HepG2 (cell line): Measurements from ENCODE around the gene HLA-DMB. TPM values are rescaled to one million over a fixed set of nuclear protein-coding genes. Genes with fewer than 3 reads are reported as not detected.

Source experiments
- CBX5 ChIP-seq: sonication (generic); formaldehyde crosslinking; IDR thresholded peaks from 2 replicates; pipeline ENCODE4 v1.4.0; 2020; ENCODE audit warnings: missing genetic modification reagents, borderline replicate concordance
- DNMT3B ChIP-seq: conservative IDR thresholded peaks from 2 replicates; pipeline ENCODE4 v1.6.1; 2016; ENCODE audit warnings: missing biosample characterization, control low read depth
- ELF1 ChIP-seq: sonication (generic); formaldehyde crosslinking; IDR thresholded peaks from 2 replicates; pipeline ENCODE4 v1.4.0; 2020; ENCODE audit warnings: missing genetic modification reagents
- GLI4 ChIP-seq: sonication (generic); formaldehyde crosslinking; IDR thresholded peaks from 2 replicates; pipeline ENCODE4 v1.5.1; 2020; ENCODE audit warnings: missing genetic modification reagents, mild to moderate bottlenecking, moderate library complexity, borderline replicate concordance
- NCOA1 ChIP-seq: sonication (generic); formaldehyde crosslinking; IDR thresholded peaks from 2 replicates; pipeline ENCODE4 v1.9.0; 2021; ENCODE audit warnings: missing genetic modification reagents
- NR2F1 ChIP-seq, 2 experiments: fragments of 450-650 bp in 1 of 2; formaldehyde crosslinking in 1 of 2; IDR thresholded peaks; 2 replicates each; pipeline versions ENCODE4 v1.5.0 to v1.6.1; 2016 to 2020; ENCODE audit warnings: mild to moderate bottlenecking in 1 of 2, missing compliant biosample characterization in 1 of 2, missing genetic modification reagents in 1 of 2, moderate library complexity in 1 of 2
- RCOR2 ChIP-seq: IDR thresholded peaks from 2 replicates; pipeline ENCODE4 v1.6.1; 2016; ENCODE audit warnings: missing biosample characterization, missing genetic modification reagents
- SALL1 ChIP-seq: sonication (generic); formaldehyde crosslinking; IDR thresholded peaks from 2 replicates; pipeline ENCODE4 v1.8.0; 2022; ENCODE audit warnings: mild to moderate bottlenecking, missing genetic modification reagents
- SIX1 ChIP-seq: sonication (generic); formaldehyde crosslinking; IDR thresholded peaks from 2 replicates; pipeline ENCODE4 v1.4.0; 2020; ENCODE audit warnings: missing genetic modification reagents, borderline replicate concordance
- ZBTB20 ChIP-seq: sonication (generic); formaldehyde crosslinking; IDR thresholded peaks from 2 replicates; pipeline ENCODE4 v1.8.1; 2023; ENCODE audit warnings: missing genetic modification reagents, low read depth, mild to moderate bottlenecking, borderline replicate concordance
- ZMYM3 ChIP-seq: sonication (generic); formaldehyde crosslinking; IDR thresholded peaks from 2 replicates; pipeline ENCODE4 v1.5.1; 2020; ENCODE audit warnings: mild to moderate bottlenecking, missing genetic modification reagents
- ZNF263 ChIP-seq: sonication (generic); formaldehyde crosslinking; IDR thresholded peaks from 2 replicates; pipeline ENCODE4 v1.4.0; 2020; ENCODE audit warnings: missing genetic modification reagents
- ZNF3 ChIP-seq: IDR thresholded peaks from 2 replicates; pipeline ENCODE4 v1.7.0; 2017; ENCODE audit warnings: inconsistent platforms
- ZNF619 ChIP-seq: sonication (generic); formaldehyde crosslinking; IDR thresholded peaks from 2 replicates; pipeline ENCODE4 v1.4.0; 2020; ENCODE audit warnings: mild to moderate bottlenecking, missing genetic modification reagents
- ZNF660 ChIP-seq: sonication (generic); formaldehyde crosslinking; IDR thresholded peaks from 2 replicates; pipeline ENCODE4 v1.5.1; 2020; ENCODE audit warnings: mild to moderate bottlenecking, low read depth, missing genetic modification reagents, borderline replicate concordance
- ZSCAN25 ChIP-seq: sonication (generic); formaldehyde crosslinking; IDR thresholded peaks from 2 replicates; pipeline ENCODE4 v1.8.0; 2022; ENCODE audit warnings: mild to moderate bottlenecking, missing genetic modification reagents
- polyA plus RNA-seq, 8 experiments: library from polyadenylated mRNA; depleted of rRNA in 3 of 8; stranded (reverse) in 7 of 8; unstranded in 1 of 8; fragments of >200 nt; fragmentation: Illumina TruSeq in 4 of 8; extraction: Trizol in 4 of 8; gene quantifications; 2 replicates each; pipeline versions ENCODE4 v1.2.1 to v1.2.3, GENCODE V29; 2011 to 2016; ENCODE audit warnings: low read depth in 4 of 8, missing spikeins in 1 of 8, mixed read lengths in 1 of 8; ENCODE audit not compliant: insufficient read depth in 1 of 8
- total RNA-seq, 5 experiments: library from RNA; depleted of rRNA; stranded (reverse); fragments of >200 nt; fragmentation: Illumina TruSeq; extraction: Trizol; gene quantifications; 2 replicates each; pipeline ENCODE4 v1.2.3, GENCODE V29; 2016; ENCODE audit warnings: low read depth in 1 of 5
- TF ChIP-seq, protein P1 (sequence below): sonication (generic); formaldehyde crosslinking; conservative IDR thresholded peaks from 2 replicates; pipeline ENCODE4 v1.4.0; 2020; ENCODE audit warnings: missing genetic modification reagents
- TF ChIP-seq, protein P2 (sequence below): sonication (generic); formaldehyde crosslinking; IDR thresholded peaks from 2 replicates; pipeline ENCODE4 v1.4.0; 2020; ENCODE audit warnings: missing genetic modification reagents
- TF ChIP-seq, protein P3 (sequence below): sonication (generic); formaldehyde crosslinking; IDR thresholded peaks from 2 replicates; pipeline ENCODE4 v1.4.0; 2020; ENCODE audit warnings: mild to moderate bottlenecking, missing genetic modification reagents, borderline replicate concordance
- TF ChIP-seq, protein P4 (sequence below): sonication (generic); formaldehyde crosslinking; IDR thresholded peaks from 2 replicates; pipeline ENCODE4 v1.4.0; 2020; ENCODE audit warnings: missing genetic modification reagents
- TF ChIP-seq, protein P5 (sequence below): fragments of 450-650 bp; IDR thresholded peaks from 2 replicates; pipeline ENCODE4 v1.6.1; 2016

HLA-DMB gene
- total and polyA plus RNA-seq, 2 of the 13 experiments (the other 11 are each of a cell fraction or from before 2014, with no cell fraction given), result not detected

DNA sequence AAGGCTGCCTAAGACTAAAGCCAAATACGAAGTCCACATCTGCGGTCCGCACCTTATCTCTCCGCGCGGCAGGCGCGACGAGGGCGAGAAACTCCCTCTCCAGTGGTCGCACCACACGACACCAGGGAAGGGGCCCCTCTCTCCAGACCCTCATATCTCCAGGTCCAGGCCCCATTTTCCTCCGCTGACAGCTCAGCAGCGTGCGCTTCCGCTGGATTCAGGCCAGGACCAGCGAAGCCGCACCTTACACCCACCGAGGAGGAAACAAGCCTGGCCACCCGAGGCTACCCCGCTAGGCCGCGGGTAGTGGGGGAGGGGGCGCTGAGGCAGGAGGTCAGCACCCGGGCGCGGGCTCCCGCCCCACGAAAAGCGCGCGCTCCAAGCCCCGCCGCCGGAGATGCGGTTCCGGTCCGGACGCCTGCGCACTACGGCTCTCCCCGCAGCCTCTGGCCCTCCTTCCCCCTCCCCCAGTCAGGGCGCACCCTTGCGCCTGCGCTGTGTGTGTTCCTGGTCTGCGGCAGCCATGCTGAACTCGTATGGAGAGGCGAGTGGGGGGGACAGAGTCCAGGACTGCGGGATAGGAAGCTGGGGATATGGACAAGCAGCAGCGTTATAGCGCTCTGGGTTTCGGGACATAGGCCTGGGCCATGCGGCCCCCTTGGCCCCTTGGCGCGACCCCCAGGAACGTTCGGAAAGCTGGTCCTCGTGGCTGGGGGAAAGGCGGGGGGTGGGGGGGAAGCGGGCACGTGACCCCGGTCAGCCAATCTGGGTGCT lies 27.5 kb upstream of the HLA-DMB start, which contains the start of gene BRD2 (continued):
- TF ChIP-seq ZNF3 (CRISPR knock-in tag), result no peak
- TF ChIP-seq ZNF263 (CRISPR knock-in tag), result peak; percentile 78
- TF ChIP-seq CBX5 (CRISPR knock-in tag), result peak; percentile 15; the same call in 1 of the 2 replicates
- peak; percentile 94 for TF ChIP-seq SALL1 (CRISPR knock-in tag)
- TF ChIP-seq NCOA1 (CRISPR knock-in tag), result 0 out of 2 replicates have a peak, but pooled peaks have one; percentile 90
- TF ChIP-seq GLI4, result peak; percentile 27; the same call in 1 of the 2 replicates
- TF ChIP-seq RCOR2, result no peak
- no peak for TF ChIP-seq SIX1 (CRISPR knock-in tag)
- no peak; the same call in 1 of the 2 replicates for TF ChIP-seq ZNF619 (CRISPR knock-in tag)
- peak; percentile 70; the same call in 1 of the 2 replicates for TF ChIP-seq ZSCAN25 (CRISPR knock-in tag)
- 0 out of 2 replicates have a peak, but pooled peaks have one; percentile 56 for TF ChIP-seq ZNF660
- TF ChIP-seq, protein P1, sequence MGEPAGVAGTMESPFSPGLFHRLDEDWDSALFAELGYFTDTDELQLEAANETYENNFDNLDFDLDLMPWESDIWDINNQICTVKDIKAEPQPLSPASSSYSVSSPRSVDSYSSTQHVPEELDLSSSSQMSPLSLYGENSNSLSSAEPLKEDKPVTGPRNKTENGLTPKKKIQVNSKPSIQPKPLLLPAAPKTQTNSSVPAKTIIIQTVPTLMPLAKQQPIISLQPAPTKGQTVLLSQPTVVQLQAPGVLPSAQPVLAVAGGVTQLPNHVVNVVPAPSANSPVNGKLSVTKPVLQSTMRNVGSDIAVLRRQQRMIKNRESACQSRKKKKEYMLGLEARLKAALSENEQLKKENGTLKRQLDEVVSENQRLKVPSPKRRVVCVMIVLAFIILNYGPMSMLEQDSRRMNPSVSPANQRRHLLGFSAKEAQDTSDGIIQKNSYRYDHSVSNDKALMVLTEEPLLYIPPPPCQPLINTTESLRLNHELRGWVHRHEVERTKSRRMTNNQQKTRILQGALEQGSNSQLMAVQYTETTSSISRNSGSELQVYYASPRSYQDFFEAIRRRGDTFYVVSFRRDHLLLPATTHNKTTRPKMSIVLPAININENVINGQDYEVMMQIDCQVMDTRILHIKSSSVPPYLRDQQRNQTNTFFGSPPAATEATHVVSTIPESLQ, result 0 out of 2 replicates have a peak, but pooled peaks have one; percentile 58
- TF ChIP-seq, protein P2, sequence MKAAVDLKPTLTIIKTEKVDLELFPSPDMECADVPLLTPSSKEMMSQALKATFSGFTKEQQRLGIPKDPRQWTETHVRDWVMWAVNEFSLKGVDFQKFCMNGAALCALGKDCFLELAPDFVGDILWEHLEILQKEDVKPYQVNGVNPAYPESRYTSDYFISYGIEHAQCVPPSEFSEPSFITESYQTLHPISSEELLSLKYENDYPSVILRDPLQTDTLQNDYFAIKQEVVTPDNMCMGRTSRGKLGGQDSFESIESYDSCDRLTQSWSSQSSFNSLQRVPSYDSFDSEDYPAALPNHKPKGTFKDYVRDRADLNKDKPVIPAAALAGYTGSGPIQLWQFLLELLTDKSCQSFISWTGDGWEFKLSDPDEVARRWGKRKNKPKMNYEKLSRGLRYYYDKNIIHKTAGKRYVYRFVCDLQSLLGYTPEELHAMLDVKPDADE (CRISPR knock-in tag), result no peak
- TF ChIP-seq NR2F1 (CRISPR knock-in tag; IDR thresholded peaks at IDR 0.05), result peak; percentile 79 to 88
- peak; percentile 79; the same call in 1 of the 2 replicates for TF ChIP-seq DNMT3B (CRISPR knock-in tag)
- TF ChIP-seq, protein P3, sequence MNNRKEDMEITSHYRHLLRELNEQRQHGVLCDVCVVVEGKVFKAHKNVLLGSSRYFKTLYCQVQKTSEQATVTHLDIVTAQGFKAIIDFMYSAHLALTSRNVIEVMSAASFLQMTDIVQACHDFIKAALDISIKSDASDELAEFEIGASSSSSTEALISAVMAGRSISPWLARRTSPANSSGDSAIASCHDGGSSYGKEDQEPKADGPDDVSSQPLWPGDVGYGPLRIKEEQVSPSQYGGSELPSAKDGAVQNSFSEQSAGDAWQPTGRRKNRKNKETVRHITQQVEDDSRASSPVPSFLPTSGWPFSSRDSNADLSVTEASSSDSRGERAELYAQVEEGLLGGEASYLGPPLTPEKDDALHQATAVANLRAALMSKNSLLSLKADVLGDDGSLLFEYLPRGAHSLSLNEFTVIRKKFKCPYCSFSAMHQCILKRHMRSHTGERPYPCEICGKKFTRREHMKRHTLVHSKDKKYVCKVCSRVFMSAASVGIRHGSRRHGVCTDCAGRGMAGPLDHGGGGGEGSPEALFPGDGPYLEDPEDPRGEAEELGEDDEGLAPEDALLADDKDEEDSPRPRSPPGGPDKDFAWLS, result 0 out of 2 replicates have a peak, but pooled peaks have one; percentile 32
- TF ChIP-seq ELF1 (CRISPR knock-in tag), result peak; percentile 79
- TF ChIP-seq, protein P4, sequence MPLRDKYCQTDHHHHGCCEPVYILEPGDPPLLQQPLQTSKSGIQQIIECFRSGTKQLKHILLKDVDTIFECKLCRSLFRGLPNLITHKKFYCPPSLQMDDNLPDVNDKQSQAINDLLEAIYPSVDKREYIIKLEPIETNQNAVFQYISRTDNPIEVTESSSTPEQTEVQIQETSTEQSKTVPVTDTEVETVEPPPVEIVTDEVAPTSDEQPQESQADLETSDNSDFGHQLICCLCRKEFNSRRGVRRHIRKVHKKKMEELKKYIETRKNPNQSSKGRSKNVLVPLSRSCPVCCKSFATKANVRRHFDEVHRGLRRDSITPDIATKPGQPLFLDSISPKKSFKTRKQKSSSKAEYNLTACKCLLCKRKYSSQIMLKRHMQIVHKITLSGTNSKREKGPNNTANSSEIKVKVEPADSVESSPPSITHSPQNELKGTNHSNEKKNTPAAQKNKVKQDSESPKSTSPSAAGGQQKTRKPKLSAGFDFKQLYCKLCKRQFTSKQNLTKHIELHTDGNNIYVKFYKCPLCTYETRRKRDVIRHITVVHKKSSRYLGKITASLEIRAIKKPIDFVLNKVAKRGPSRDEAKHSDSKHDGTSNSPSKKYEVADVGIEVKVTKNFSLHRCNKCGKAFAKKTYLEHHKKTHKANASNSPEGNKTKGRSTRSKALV (CRISPR knock-in tag), result peak; percentile 80
- TF ChIP-seq, protein P5, sequence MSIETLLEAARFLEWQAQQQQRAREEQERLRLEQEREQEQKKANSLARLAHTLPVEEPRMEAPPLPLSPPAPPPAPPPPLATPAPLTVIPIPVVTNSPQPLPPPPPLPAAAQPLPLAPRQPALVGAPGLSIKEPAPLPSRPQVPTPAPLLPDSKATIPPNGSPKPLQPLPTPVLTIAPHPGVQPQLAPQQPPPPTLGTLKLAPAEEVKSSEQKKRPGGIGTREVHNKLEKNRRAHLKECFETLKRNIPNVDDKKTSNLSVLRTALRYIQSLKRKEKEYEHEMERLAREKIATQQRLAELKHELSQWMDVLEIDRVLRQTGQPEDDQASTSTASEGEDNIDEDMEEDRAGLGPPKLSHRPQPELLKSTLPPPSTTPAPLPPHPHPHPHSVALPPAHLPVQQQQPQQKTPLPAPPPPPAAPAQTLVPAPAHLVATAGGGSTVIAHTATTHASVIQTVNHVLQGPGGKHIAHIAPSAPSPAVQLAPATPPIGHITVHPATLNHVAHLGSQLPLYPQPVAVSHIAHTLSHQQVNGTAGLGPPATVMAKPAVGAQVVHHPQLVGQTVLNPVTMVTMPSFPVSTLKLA, result peak; percentile 35; the same call in 1 of the 2 replicates
- TF ChIP-seq ZMYM3 (CRISPR knock-in tag), result peak; percentile 70; the same call in 1 of the 2 replicates
- TF ChIP-seq ZBTB20, result peak; percentile 82
